NCI-H1092 treated with DMSO at 0.1 percent for 48 hours (cell line): ENCODE data around the gene TMEM150C.
A peak's percentile ranks its signal among the peaks of the same experiment; 100 is the strongest.
"Not testable (repeated sequence)": the region's sequence is repeated elsewhere in the genome, so short reads cannot be mapped to it uniquely, and the experiment has no call there.

Experiments
- DNase-seq: peaks from one replicate; lab custom pipeline; 2025; lab: John Stamatoyannopoulos, UW

TMEM150C gene

GRCh38 chr4:82569076-82569475 lies 7.3 kb upstream of the TMEM150C start:
- DNase-seq, result no peak

GRCh38 chr4:82567444-82567843 lies 5.7 kb upstream of the TMEM150C start:
- no peak for DNase-seq

GRCh38 chr4:82562564-82562854 lies 721 bp upstream of the TMEM150C start:
- DNase-seq, result peak; percentile 44

DNA sequence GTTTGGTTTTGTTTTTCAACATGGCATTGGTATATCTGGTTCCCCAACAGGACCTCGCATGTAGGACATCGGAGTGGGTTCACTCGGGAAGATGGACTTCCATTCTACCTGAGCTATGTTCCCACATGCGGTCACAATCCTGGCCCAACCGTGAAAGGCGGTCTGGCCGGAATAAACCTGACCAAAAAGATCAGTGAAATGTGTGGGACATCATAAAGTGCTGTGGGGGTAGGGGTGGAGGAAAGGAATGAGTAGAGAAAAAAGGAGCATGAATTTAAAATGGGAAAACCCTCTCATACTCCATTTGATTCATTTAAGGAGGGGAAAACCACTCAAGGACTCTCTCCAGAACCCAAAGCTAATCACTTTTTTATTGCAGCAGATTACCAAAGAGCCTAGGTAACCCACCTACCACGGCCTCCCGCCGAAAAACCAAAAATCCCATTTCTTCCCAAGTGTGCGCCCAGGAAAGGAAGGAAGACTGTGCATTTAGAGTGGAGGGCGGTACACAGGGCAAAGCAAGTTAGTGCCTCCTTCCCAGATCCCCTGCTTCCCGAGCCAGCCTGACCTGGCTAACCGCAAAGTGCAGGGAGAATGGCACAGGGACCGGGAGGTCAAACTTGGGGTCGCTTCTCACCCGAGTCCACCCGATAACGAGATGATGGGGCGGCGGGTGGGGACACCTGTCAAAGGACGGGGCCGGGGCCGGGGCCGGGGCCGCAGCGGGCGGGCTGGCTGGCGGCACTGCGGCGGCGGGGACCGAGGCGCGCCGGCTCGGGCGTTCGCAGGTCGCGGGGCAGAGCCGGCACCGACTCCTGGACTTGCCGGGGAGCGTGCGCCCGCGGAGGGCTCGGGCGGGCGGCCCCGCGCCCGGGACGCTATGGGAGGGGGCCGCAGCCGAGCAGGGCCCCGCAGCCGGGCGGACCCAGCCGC lies 669 bp downstream of the TMEM150C start:
- DNase-seq, result peak; percentile 22

GRCh38 chr4:82559735-82560120 lies 2.1 kb downstream of the TMEM150C start:
- no peak for DNase-seq

- DNase-seq, result not testable (repeated sequence)
Measured at GRCh38 chr4:82559090-82559734, 2.6 kb downstream of the TMEM150C start.

- DNase-seq, result no peak
Measured at GRCh38 chr4:82555276-82555675, 6.5 kb downstream of the TMEM150C start.

DNA sequence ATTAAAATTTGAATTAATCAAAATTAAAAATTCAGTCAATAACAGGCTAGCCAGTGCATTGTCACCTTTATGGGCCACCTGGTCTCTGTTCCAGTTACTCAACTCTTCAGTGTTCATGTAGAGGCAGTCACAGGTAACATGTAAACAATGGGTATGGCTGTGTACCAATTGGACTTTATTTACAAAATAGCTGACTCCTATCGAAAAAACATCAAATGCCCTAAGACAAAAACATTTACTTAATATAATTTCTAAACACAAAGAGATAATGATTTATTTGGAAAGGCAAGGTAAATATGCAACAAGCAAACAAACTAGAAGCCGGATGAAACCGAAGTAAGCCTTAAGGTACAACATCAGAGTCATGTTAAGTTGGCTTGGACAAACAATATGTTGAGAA lies 8.8 kb downstream of the TMEM150C start:
- no peak for DNase-seq

DNA sequence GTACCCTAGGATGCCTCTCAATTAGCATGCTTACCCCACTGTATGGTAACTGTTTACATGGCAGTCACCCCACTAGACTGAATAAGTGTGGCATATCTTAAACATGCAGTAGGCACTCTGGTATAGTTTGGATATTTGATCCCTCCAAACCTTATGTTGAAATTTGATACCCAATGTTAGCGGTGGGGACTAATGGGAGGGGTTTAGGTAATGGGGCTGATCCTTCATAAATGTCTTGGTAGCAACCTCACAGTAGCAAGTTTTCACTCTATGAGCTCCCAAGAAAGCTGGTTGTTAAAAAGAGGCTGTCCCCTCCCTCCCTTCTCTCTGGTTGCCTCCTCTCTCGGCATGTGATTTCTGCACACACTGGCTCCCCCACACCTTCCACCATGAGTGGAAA lies 10.1 kb downstream of the TMEM150C start:
- no peak for DNase-seq

- not testable (repeated sequence) for DNase-seq
Measured at GRCh38 chr4:82547850-82548249, 13.9 kb downstream of the TMEM150C start.

DNA sequence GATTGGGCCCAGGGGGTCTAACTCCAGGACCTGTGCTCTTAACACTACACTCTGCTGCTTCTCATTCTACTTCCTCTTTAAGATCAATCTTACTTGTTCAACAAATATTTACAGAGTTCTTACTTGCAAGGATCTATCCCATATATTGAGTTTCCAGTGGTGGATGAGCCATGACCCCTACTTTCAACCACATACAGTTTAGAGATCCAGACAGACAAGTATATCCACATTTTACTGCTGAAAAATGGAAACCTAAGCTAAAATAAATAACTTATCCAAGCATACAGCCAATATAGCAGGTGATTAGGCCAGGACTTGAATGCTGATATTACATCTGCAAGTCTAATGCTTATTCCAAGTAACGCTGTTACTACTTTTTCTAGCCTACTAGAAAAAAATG lies 18.7 kb downstream of the TMEM150C start:
- DNase-seq, result no peak

GRCh38 chr4:82542642-82543041 lies 19.1 kb downstream of the TMEM150C start:
- DNase-seq, result no peak

- no peak for DNase-seq
Measured at GRCh38 chr4:82529322-82529721, 32.5 kb downstream of the TMEM150C start.

- DNase-seq, result no peak
Measured at GRCh38 chr4:82528868-82529267, 32.9 kb downstream of the TMEM150C start.

GRCh38 chr4:82528074-82528473 lies 33.7 kb downstream of the TMEM150C start:
- DNase-seq, result no peak

GRCh38 chr4:82525307-82525911 lies 36.4 kb downstream of the TMEM150C start:
- DNase-seq, result no peak

GRCh38 chr4:82524570-82525152 lies 37.1 kb downstream of the TMEM150C start:
- no peak for DNase-seq

GRCh38 chr4:82523179-82523578 lies 38.6 kb downstream of the TMEM150C start:
- no peak for DNase-seq

DNA sequence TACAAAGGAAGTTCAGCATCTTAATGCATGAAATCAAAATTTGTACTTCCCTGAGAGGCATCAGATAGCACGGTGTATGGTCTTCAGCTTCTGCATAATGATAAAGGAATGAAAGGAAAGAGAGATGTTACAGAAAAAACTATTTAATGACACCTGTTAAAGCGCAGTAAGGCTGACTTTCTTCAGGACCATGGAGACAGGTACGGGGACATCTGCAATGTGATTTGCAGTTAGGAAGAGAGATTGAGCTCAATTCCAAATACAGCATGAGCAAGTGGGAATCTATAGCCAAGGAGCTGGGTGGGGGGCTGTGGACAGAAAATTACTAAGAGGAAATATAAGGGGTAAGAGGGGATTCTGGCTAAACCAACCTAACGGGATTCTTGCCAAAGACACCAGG lies 39.3 kb downstream of the TMEM150C start:
- no peak for DNase-seq

DNA sequence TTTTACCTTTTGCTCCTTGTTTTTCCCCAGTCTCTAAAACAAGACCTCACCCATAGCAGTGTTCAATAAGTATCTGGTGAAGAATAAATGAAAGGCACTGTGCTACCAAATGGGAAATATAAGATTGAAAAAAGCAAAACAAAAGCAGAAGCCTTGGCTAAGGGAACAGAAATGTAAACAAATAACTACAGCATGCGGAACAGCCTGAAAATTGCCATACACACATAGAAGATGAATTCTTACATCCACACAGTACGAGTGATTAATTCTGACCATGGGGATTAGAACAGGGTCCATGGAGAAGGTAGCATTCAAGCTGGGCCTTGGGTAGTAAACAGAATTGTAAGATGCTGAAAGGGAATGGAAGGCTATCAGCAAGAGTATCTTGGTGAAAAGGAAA lies 40.5 kb downstream of the TMEM150C start:
- no peak for DNase-seq

DNA sequence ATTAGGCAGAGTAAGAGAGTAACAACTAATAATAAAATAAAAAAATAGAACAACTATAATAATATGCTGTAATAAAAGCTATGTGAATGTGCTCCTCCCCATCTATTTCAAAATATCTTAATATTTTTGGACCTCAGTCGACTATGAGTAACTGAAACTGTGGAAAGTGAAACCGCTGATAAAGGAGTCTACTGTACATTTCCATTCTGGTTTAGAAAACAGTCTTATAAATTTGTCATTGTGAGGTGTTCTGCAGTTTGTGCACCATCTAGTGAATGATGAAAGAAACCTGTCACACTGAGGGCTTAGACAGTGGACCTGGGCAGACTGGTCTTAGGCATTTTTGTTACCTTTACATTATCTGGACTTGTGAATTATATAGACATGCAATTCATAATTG lies 42.0 kb downstream of the TMEM150C start:
- no peak for DNase-seq

DNA sequence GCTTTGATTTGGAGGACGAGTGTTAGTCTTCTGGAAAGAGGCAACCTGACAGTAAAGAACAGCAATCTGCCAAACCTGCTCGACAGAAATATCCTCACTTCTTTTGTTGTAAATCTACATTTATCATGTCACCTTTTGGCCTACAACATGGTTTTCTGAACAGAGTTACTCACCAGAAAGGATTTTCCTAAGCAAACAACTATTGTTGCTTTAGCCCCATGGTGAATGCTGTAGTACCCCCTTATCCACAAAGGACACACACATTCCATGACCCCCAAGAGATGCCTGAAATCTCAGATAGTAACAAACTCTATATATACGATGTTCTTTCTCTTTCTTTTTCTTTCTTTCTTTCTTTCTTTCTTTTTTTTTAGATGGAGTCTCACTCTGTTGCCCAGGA lies 42.7 kb downstream of the TMEM150C start:
- no peak for DNase-seq

GRCh38 chr4:82517043-82517442 lies 44.7 kb downstream of the TMEM150C start:
- DNase-seq, result no peak
